ENCODE data around the gene LIPJ.

DNA sequence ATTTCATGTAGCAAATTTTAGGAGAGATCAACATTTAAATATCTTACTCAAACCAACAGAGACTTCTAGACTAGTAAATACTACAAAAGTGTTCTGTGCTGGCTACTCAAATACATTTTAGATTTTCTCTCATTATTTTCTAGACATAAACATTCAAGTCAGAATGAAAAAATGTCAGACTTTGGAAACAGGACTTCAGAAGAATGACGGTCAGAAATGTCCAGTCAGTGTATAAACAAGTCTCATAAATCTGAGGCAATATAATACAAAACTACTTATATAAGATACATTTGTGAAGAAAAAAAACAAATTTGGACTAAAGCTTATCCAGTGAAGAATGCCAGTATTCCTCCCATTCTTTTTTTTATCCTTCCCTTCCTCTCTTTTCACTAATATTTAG is 29.3 kb upstream of the LIPJ start:
- TF ChIP-seq EZH2 (IDR thresholded peaks at IDR 0.05) (no peak), POLR2AphosphoS5 (IDR thresholded peaks at IDR 0.05; ENCODE audit: borderline replicate concordance, low read depth, low read length) (no peak)
